SK-N-MC (cell line): ENCODE data around the gene RUNX2.

ENCODE experiments used
- EZH2 ChIP-seq: fragments of 200-600 bp; sonication (generic); IDR thresholded peaks from one replicate; pipeline ENCODE4 v1.6.1; 2017; ENCODE audit warnings: antibody characterized with exemption
- POLR2AphosphoS5 ChIP-seq: IDR thresholded peaks from 2 replicates; pipeline ENCODE4 v1.6.1; 2012; ENCODE audit warnings: mild to moderate bottlenecking, low read depth, low read length, borderline replicate concordance

DNA sequence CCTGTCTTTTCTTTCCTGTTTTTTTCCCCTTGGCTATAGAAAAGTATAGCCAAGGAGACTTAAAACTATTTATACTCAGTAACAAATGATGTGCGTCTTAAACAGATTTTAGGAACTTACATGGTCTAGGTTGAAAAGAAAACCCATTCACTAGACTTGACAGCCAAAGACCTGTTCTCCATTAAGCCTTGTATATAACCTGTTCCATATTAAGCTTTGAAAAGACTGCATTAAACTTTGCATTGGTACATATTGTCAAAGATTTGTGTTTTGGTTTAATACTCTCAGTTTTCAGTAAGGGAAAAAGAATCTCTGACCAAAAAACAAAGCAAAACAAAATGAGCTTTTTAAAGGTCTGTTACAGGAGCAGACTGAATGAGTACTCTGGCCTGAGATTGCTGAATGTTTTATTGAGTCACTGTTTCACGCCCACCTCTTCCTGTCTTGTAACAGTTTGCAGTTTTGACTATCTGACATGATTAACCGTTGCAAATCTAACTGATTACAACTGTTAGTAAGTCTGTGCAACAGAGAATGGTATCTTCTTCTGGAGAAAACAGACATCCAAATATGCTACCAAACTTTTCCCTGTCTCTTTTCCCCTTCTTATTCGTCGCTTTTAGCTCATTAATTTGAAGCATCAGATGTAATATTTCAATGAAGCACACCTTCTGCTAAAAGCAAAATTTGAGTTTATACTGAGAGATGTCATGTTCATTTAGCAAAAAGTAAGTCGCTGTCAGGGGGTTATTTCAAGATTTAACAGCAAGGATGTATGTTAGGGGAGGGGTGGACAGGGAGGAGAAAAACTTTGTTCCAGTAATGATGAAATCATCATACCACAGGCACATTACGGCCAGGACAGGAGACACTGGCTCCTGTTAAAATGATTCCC is 108.7 kb downstream of the RUNX2 start:
- TF ChIP-seq POLR2AphosphoS5 (peak; percentile 62; the same call in 1 of the 2 replicates), EZH2 (no peak)
